MCF 10A (cell line): ENCODE results near the gene PALLD. TPM values are rescaled to one million over a fixed set of nuclear protein-coding genes. Genes with fewer than 3 reads are reported as not detected.

Experiments used
- BruUV-seq: library from RNA; stranded (reverse); fragments of 400-500 nt; replicated peaks from 2 replicates; lab custom pipeline; 2021; lab: Mats Ljungman, UMichigan
- CTCF ChIA-PET: fragments of 300-600 bp; sonication (Branson Sonifier 250); formaldehyde crosslinking; extraction: SDS; loops from one replicate; lab custom pipeline; 2021; ENCODE audit warnings: antibody characterized with exemption, inconsistent platforms; lab: Yijun Ruan, JAX
- POLR2A ChIA-PET: fragments of 300-600, 350-650 bp; sonication (Branson Sonifier 250); formaldehyde crosslinking; extraction: SDS; loops from one replicate; lab custom pipeline; 2020; ENCODE audit warnings: antibody characterized with exemption, inconsistent platforms; lab: Yijun Ruan, JAX
- DNase-seq: peaks from one replicate; pipeline ENCODE4 v3.0.0-alpha.2; 2018; ENCODE audit not compliant: unreplicated experiment
- H3K27ac Mint-ChIP-seq: one replicate; pipeline ENCODE4 v1.8.0; 2022; ENCODE audit warnings: mild to moderate bottlenecking, low read depth, mixed read lengths; ENCODE audit not compliant: unreplicated experiment
- H3K27me3 Mint-ChIP-seq: one replicate; pipeline ENCODE4 v1.8.0; 2022; ENCODE audit warnings: mixed read lengths; ENCODE audit not compliant: insufficient read depth, unreplicated experiment
- H3K36me3 Mint-ChIP-seq: one replicate; pipeline ENCODE4 v1.8.0; 2022; ENCODE audit warnings: mild to moderate bottlenecking, moderate library complexity, mixed read lengths; ENCODE audit not compliant: insufficient read depth, unreplicated experiment
- H3K4me1 Mint-ChIP-seq: one replicate; pipeline ENCODE4 v1.8.0; 2022; ENCODE audit warnings: mixed read lengths; ENCODE audit not compliant: insufficient read depth, unreplicated experiment
- H3K4me3 Mint-ChIP-seq: one replicate; pipeline ENCODE4 v1.8.0; 2022; ENCODE audit warnings: mild to moderate bottlenecking, moderate library complexity, mixed read lengths; ENCODE audit not compliant: unreplicated experiment
- H3K9me3 Mint-ChIP-seq: one replicate; pipeline ENCODE4 v1.8.0; 2022; ENCODE audit warnings: mixed read lengths; ENCODE audit not compliant: unreplicated experiment
- intact Hi-C: fragments of 100-400 bp; cut with micrococcal nuclease; formaldehyde crosslinking; loops from 2 replicates; pipeline ENCODE4 v1.14.1; 2022
- total RNA-seq: library from RNA; stranded (reverse); gene quantifications from 2 replicates; pipeline ENCODE4 v1.2.3, GENCODE V29; 2022
- TF ChIP-seq, protein P1 (sequence below): fragments of 200-600 bp; IDR thresholded peaks from one replicate; pipeline ENCODE4 v1.8.0; 2022; ENCODE audit warnings: antibody characterized with exemption, mild to moderate bottlenecking; ENCODE audit not compliant: unreplicated experiment

Gene PALLD
- total RNA-seq, 1 experiment from 2014 or later, result 191 TPM

DNA sequence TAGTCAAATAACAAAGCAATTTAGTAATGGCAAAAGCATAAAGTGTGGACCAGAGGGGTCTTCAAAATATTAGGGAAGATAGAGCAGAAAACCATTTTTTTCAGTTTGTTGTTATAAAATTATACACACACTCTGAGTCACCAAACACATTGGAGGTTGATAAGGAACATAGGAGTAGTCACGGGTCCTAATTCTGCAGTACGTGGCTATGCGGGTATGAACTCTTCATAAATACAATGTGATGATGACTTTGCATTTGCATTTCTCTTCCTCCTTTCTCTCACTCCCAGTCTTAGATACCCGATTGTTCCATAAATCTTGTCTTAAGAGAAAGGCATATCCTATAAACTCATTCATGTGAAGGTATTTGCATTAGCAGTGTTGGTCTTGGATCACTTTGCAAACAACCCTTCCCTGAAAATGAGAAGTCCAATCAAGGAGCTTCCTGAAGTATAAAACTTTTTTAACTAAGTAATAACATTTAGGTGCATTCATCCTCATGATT is 223.6 kb downstream of the PALLD start:
- TF ChIP-seq, protein P1, sequence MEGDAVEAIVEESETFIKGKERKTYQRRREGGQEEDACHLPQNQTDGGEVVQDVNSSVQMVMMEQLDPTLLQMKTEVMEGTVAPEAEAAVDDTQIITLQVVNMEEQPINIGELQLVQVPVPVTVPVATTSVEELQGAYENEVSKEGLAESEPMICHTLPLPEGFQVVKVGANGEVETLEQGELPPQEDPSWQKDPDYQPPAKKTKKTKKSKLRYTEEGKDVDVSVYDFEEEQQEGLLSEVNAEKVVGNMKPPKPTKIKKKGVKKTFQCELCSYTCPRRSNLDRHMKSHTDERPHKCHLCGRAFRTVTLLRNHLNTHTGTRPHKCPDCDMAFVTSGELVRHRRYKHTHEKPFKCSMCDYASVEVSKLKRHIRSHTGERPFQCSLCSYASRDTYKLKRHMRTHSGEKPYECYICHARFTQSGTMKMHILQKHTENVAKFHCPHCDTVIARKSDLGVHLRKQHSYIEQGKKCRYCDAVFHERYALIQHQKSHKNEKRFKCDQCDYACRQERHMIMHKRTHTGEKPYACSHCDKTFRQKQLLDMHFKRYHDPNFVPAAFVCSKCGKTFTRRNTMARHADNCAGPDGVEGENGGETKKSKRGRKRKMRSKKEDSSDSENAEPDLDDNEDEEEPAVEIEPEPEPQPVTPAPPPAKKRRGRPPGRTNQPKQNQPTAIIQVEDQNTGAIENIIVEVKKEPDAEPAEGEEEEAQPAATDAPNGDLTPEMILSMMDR, result no peak
- Mint-ChIP-seq H3K9me3 (peaks cover 11% of the 10 kb centered on the region), H3K27ac (no peak overlapping the region), H3K4me1 (peaks cover 43% of the 10 kb centered on the region), H3K27me3 (no peaks in the 10 kb centered on the region), H3K36me3 (no peaks in the 10 kb centered on the region), H3K4me3 (no peak overlapping the region)
- BruUV-seq, result no TSS peak
- no peak for DNase-seq
- CTCF ChIA-PET, result interaction anchor here (0.6 to 1.4 kb wide), 2 partner anchors 9 to 70 kb away, joined by 6 to 10 read pairs; no protein-coding TSS in a partner anchor
- POLR2A ChIA-PET, result interaction anchor here (0.6 to 0.7 kb wide), 2 partner anchors 132 to 290 kb away, joined by 3 read pairs; partner anchors contain the start of gene CBR4
- intact Hi-C loops, result no loop called here

DNA sequence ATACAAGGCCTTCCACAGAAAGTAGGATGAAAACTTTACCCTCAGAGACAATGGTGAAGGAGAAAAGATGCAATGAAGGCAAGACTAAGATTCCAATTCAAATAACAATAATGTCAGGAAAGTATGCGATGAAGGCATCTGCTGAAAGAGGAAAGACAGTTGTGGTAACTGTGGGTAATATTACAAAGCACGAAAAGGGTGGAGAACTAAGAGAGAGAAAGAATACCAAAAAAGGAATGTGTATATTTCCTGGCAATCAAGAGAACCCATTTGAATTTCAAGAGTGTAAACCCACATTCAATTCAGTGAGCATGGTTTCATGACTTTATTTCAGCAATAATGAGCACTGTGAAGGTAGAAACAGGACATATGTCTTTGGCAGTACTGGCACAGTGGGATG is 225.5 kb downstream of the PALLD start:
- Mint-ChIP-seq H3K27ac (peak overlapping the region; percentile 35), H3K4me3 (no peak overlapping the region), H3K9me3 (peaks cover 11% of the 10 kb centered on the region), H3K4me1 (peaks cover 27% of the 10 kb centered on the region), H3K27me3 (no peaks in the 10 kb centered on the region), H3K36me3 (no peaks in the 10 kb centered on the region)
- intact Hi-C loops, result no loop called here
- ChIA-PET CTCF (interaction anchor here (1.4 kb wide), 1 partner anchor 134 kb away, joined by 3 read pairs; no protein-coding TSS in a partner anchor), POLR2A (no interaction called here)
- TF ChIP-seq, protein P1, result no peak
- no TSS peak for BruUV-seq
- no peak for DNase-seq

DNA sequence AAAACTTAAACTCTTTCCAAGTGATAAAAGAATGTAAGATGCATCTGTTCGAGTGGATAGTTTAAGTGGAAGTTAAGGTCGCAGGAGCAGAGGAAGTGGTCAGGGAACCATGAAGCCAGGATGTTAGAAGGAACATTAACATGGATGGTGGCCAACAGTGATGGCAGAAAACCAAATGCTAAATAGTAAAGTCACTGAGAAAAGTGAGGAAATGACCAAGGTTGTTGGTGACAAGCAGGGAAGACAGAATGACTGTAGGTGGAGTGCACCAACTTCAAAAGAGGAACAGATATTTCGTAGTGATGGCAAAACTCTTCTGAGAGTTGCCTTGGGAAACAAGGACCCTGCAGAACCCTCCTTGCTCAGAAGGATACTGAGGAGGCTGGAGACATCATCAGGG is 226.2 kb downstream of the PALLD start:
- intact Hi-C loops, result no loop called here
- no TSS peak for BruUV-seq
- H3K4me1 Mint-ChIP-seq, result peaks cover 21% of the 10 kb centered on the region
- H3K9me3 Mint-ChIP-seq, result peaks cover 11% of the 10 kb centered on the region
- ChIA-PET CTCF (no interaction called here), POLR2A (no interaction called here)
- H3K4me3 Mint-ChIP-seq, result no peak overlapping the region
- no peaks in the 10 kb centered on the region for H3K36me3 Mint-ChIP-seq
- peak overlapping the region; percentile 35 for H3K27ac Mint-ChIP-seq
- H3K27me3 Mint-ChIP-seq, result no peaks in the 10 kb centered on the region
- no peak for DNase-seq
- TF ChIP-seq, protein P1, result no peak

DNA sequence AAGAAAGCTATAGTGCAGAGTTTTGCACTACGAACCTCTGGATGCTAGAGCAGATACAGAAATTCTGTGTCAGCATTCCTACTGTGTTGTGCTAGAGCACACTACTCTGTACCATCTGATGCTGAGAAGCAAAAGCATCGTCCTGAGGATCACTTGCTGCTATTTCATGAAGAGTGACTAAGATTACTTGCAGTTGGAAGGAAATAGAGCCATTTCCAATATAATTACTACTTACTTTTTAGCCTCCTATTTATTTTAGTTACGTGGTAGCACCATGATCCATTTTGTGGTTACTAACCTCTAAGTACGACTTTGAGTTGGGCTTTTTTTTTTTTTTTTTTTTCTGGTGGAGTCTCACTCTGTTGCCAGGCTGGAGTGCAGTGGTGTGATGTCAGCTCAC is 226.7 kb downstream of the PALLD start:
- intact Hi-C loops, result no loop called here
- ChIA-PET POLR2A (no interaction called here), CTCF (no interaction called here)
- TF ChIP-seq, protein P1, result no peak
- Mint-ChIP-seq H3K4me3 (no peak overlapping the region), H3K27ac (no peak overlapping the region), H3K9me3 (peaks cover 11% of the 10 kb centered on the region), H3K27me3 (no peaks in the 10 kb centered on the region), H3K4me1 (peaks cover 16% of the 10 kb centered on the region), H3K36me3 (no peaks in the 10 kb centered on the region)
- BruUV-seq, result no TSS peak
- DNase-seq, result no peak
